ENCODE results near the gene PKD1L1. TPM values are rescaled to one million over a fixed set of nuclear protein-coding genes. Genes with fewer than 3 reads are reported as not detected.

PKD1L1 gene
- total RNA-seq, 1 experiment from 2014 or later, result 0.07 TPM

GRCh38 chr7:47759056-47759706, 189.1 kb downstream of the PKD1L1 start:
- H3K27me3 Mint-ChIP-seq (ENCODE audit: low read depth), result no peaks in the 10 kb centered on the region
- POLR2A ChIA-PET, result no interaction called here
- no peak overlapping the region for H3K27ac Mint-ChIP-seq
- ATAC-seq (no peak), DNase-seq (ENCODE audit: low spot score) (no peak)
- no peaks in the 10 kb centered on the region for H3K9me3 Mint-ChIP-seq
- TF ChIP-seq ATF1 (CRISPR knock-in tag; IDR thresholded peaks at IDR 0.05) (no peak), OVOL2 (CRISPR knock-in tag; IDR thresholded peaks at IDR 0.05; ENCODE audit: borderline replicate concordance) (no peak), SMAD3 (CRISPR knock-in tag; IDR thresholded peaks at IDR 0.05; ENCODE audit: borderline replicate concordance) (no peak), ATF2 (CRISPR knock-in tag; IDR thresholded peaks at IDR 0.05; ENCODE audit: borderline replicate concordance, low read depth) (no peak), SOX15 (CRISPR knock-in tag; IDR thresholded peaks at IDR 0.05) (no peak), MYBL2 (CRISPR knock-in tag; IDR thresholded peaks at IDR 0.05) (no peak), ZNF281 (CRISPR knock-in tag; IDR thresholded peaks at IDR 0.05) (no peak), ETV6 (CRISPR knock-in tag; IDR thresholded peaks at IDR 0.05) (no peak), ZNF219 (CRISPR knock-in tag; IDR thresholded peaks at IDR 0.05; ENCODE audit: borderline replicate concordance) (no peak), JUN (CRISPR knock-in tag; IDR thresholded peaks at IDR 0.05) (no peak), MAX (CRISPR knock-in tag; IDR thresholded peaks at IDR 0.05) (no peak), ARID4B (CRISPR knock-in tag; IDR thresholded peaks at IDR 0.05; ENCODE audit: borderline replicate concordance) (no peak), NFE2L1 (CRISPR knock-in tag; IDR thresholded peaks at IDR 0.05) (no peak), ZNF121 (CRISPR knock-in tag; IDR thresholded peaks at IDR 0.05) (no peak), NFATC4 (CRISPR knock-in tag; IDR thresholded peaks at IDR 0.05) (no peak), RORB (CRISPR knock-in tag; IDR thresholded peaks at IDR 0.05) (no peak), ZNF671 (CRISPR knock-in tag; IDR thresholded peaks at IDR 0.05) (no peak), MXD4 (CRISPR knock-in tag; IDR thresholded peaks at IDR 0.05; ENCODE audit: borderline replicate concordance) (no peak), ZNF423 (CRISPR knock-in tag; IDR thresholded peaks at IDR 0.05) (no peak), PREB (CRISPR knock-in tag; IDR thresholded peaks at IDR 0.05; ENCODE audit: borderline replicate concordance) (no peak)
- H3K4me3 Mint-ChIP-seq, result no peak overlapping the region
- H3K4me1 Mint-ChIP-seq, result peaks cover 4% of the 10 kb centered on the region; the same call in 1 of the 2 replicates
- CTCF ChIA-PET, result no interaction called here
- no peaks in the 10 kb centered on the region for H3K36me3 Mint-ChIP-seq
